Gastroesophageal sphincter (tissue), 4 donors: ENCODE results near the gene ZNF200. TPM values are rescaled to one million over a fixed set of nuclear protein-coding genes. Genes with fewer than 3 reads are reported as not detected.
"Not testable (repeated sequence)": the region's sequence is repeated elsewhere in the genome, so short reads cannot be mapped to it uniquely, and the experiment has no call there.

Experiments
- ATAC-seq: fragments of 150-250 bp; one replicate; pipeline ENCODE4 v1.9.1; 2016; ENCODE audit warnings: mild to moderate bottlenecking, moderate library complexity
- H3K27ac ChIP-seq, 4 donors: fragments of 200-600 bp; sonication (generic) in 3 of 4; 1 replicate in 3 of 4; 2 replicates in 1 of 4; pipeline ENCODE4 v1.5.1; 2016 to 2019
- H3K27me3 ChIP-seq: fragments of 200-600 bp; sonication (generic); one replicate; pipeline ENCODE4 v1.5.1; 2019
- H3K36me3 ChIP-seq, 2 donors: fragments of 200-600 bp; sonication (generic); one replicate each; pipeline ENCODE4 v1.5.1; 2019; ENCODE audit warnings: control low read depth in 1 of 2
- H3K4me1 ChIP-seq, 3 donors: fragments of 200-600 bp; sonication (generic); 1 replicate in 2 of 3; 2 replicates in 1 of 3; pipeline ENCODE4 v1.5.1; 2016 to 2019; ENCODE audit warnings: control low read depth in 2 of 3
- H3K4me3 ChIP-seq, 2 donors: fragments of 200-600 bp; sonication (generic); one replicate each; pipeline ENCODE4 v1.5.1; 2019; ENCODE audit warnings: mild to moderate bottlenecking in 1 of 2, moderate library complexity in 1 of 2
- H3K9me3 ChIP-seq, 3 donors: fragments of 200-600 bp; sonication (generic); one replicate each; pipeline ENCODE4 v1.5.1; 2017 to 2019; ENCODE audit warnings: control low read depth in 2 of 3
- CTCF ChIP-seq, 4 experiments: fragments of 200-600 bp in 2 of 4; fragments of 450-650 bp in 2 of 4; sonication (generic) in 1 of 4; IDR thresholded peaks; one replicate each; pipeline ENCODE4 v1.5.1; 2017 to 2019; ENCODE audit warnings: antibody characterized with exemption in 4 of 4, mild to moderate bottlenecking in 2 of 4, moderate library complexity in 2 of 4
- EP300 ChIP-seq: sonication (generic); formaldehyde crosslinking; IDR thresholded peaks from one replicate; pipeline ENCODE4 v1.6.1; 2017; ENCODE audit warnings: antibody characterized with exemption, mild to moderate bottlenecking
- POLR2A ChIP-seq, 2 donors: fragments of 450-650 bp; IDR thresholded peaks; one replicate each; pipeline ENCODE4 v1.6.1; 2017; ENCODE audit warnings: antibody characterized with exemption in 2 of 2, mild to moderate bottlenecking in 2 of 2, moderate library complexity in 1 of 2
- POLR2AphosphoS5 ChIP-seq: sonication (generic); formaldehyde crosslinking; IDR thresholded peaks from one replicate; pipeline ENCODE4 v1.6.1; 2017; ENCODE audit warnings: antibody characterized with exemption
- WGBS, 2 donors: methylation state at CpG; one replicate each; pipeline ENCODE4 v1.1.5; 2018; ENCODE audit warnings: low coverage in 1 of 2; 5-methylcytosine and 5-hydroxymethylcytosine counted together
- total RNA-seq, 4 donors: library from RNA; depleted of rRNA; stranded (reverse); fragments of >200 nt; gene quantifications; one replicate each; pipeline ENCODE4 v1.1.0, GENCODE V29; 2016

The ZNF200 gene
- total RNA-seq, 4 donors from 2014 or later: 5.2 to 11.8 (median 8.0) TPM

GRCh38 chr16:3183445-3184139 lies 51.4 kb downstream of the ZNF200 start:
- Histone ChIP-seq H3K36me3 (no peaks in the 10 kb centered on the region), H3K4me1 (peaks cover 0 to 27% (median 9%) of the 10 kb centered on the region in 3 donors), H3K4me3 (peak overlapping the region in 1 of 2 donors; percentile 25), H3K9me3 (no peaks in the 10 kb centered on the region), H3K27me3 (peaks cover 100% of the 10 kb centered on the region), H3K27ac (no peak overlapping the region)
- no peak for ATAC-seq
- WGBS, 2 donors: 2 to 6% methylated on average over 13 to 21 of the region's 42 CpGs
- no peak for TF ChIP-seq CTCF (IDR thresholded peaks at IDR 0.05)
- TF ChIP-seq POLR2A (IDR thresholded peaks at IDR 0.05): no peak

- Histone ChIP-seq H3K27ac (no peak overlapping the region), H3K9me3 (no peaks in the 10 kb centered on the region), H3K27me3 (peaks cover 100% of the 10 kb centered on the region), H3K36me3 (no peaks in the 10 kb centered on the region), H3K4me3 (peak overlapping the region in 1 of 2 donors; percentile 25), H3K4me1 (peaks cover 0 to 20% (median 9%) of the 10 kb centered on the region in 3 donors)
- TF ChIP-seq POLR2A (IDR thresholded peaks at IDR 0.05) (no peak), CTCF (IDR thresholded peaks at IDR 0.05) (peak in 1 of 4 experiments; percentile 31)
- 2% methylated on average over 17 of the region's 72 CpGs; no CpG with 5 or more reads in 1 of the 2 donors for WGBS, 2 donors
- no peak for ATAC-seq
Observed at GRCh38 chr16:3182608-3183444, 52.1 kb downstream of the ZNF200 start.

- not testable (repeated sequence) for H3K4me3 ChIP-seq, H3K27ac ChIP-seq, ATAC-seq, H3K9me3 ChIP-seq, H3K36me3 ChIP-seq
- 29% methylated on average over 8 of the region's 8 CpGs; no CpG with 5 or more reads in 1 of the 2 donors for whole genome bisulfite sequencing, 2 donors
- Histone ChIP-seq H3K27me3 (peaks cover 100% of the 10 kb centered on the region), H3K4me1 (peaks cover 0 to 20% (median 9%) of the 10 kb centered on the region in 3 donors)
Observed at GRCh38 chr16:3182293-3182607, 52.7 kb downstream of the ZNF200 start.

- peaks cover 0 to 21% (median 9%) of the 10 kb centered on the region in 3 donors for H3K4me1 ChIP-seq
- ATAC-seq: no peak
- TF ChIP-seq POLR2A (IDR thresholded peaks at IDR 0.05) (no peak), EP300 (no peak), POLR2AphosphoS5 (no peak), CTCF (IDR thresholded peaks at IDR 0.05) (no peak)
- WGBS, 2 donors: 11 to 69% methylated on average over 11 to 20 of the region's 21 CpGs
- H3K9me3 ChIP-seq: no peaks in the 10 kb centered on the region
- H3K4me3 ChIP-seq: no peak overlapping the region
- H3K27me3 ChIP-seq: peaks cover 100% of the 10 kb centered on the region
- H3K27ac ChIP-seq: no peak overlapping the region
- no peaks in the 10 kb centered on the region for H3K36me3 ChIP-seq
Observed at GRCh38 chr16:3180445-3180878, 54.5 kb downstream of the ZNF200 start.

- no peak for TF ChIP-seq POLR2AphosphoS5
- no peak for TF ChIP-seq EP300
- TF ChIP-seq CTCF (IDR thresholded peaks at IDR 0.05): no peak
- TF ChIP-seq POLR2A (IDR thresholded peaks at IDR 0.05): no peak
- H3K4me3 ChIP-seq: no peak overlapping the region
- H3K27me3 ChIP-seq: peaks cover 100% of the 10 kb centered on the region
- WGBS, 2 donors: 40 to 73% methylated on average over 2 of the region's 8 CpGs
- no peak for ATAC-seq
- no peaks in the 10 kb centered on the region for H3K9me3 ChIP-seq
- peaks cover 0 to 28% (median 9%) of the 10 kb centered on the region in 3 donors for H3K4me1 ChIP-seq
- H3K36me3 ChIP-seq: no peaks in the 10 kb centered on the region
- no peak overlapping the region for H3K27ac ChIP-seq
Observed at GRCh38 chr16:3179651-3180050, 55.3 kb downstream of the ZNF200 start.
